NB4 (cell line): ENCODE results near the gene IL18BP.

ENCODE experiments used
- DNase-seq: peaks from one replicate; pipeline ENCODE4 v3.0.0; 2010; ENCODE audit warnings: low read depth
- H3K4me3 ChIP-seq: one replicate; pipeline ENCODE4 v1.5.1; 2011; ENCODE audit warnings: mild to moderate bottlenecking, low read depth, low read length, moderate library complexity
- CTCF ChIP-seq: IDR thresholded peaks from one replicate; pipeline ENCODE4 v1.5.1; 2012; ENCODE audit warnings: low read depth, low read length
- MAX ChIP-seq: IDR thresholded peaks from 2 replicates; pipeline ENCODE4 v1.6.1; 2011; ENCODE audit warnings: low read depth, low read length
- MYC ChIP-seq: IDR thresholded peaks from 2 replicates; pipeline ENCODE4 v1.6.1; 2011; ENCODE audit warnings: low read depth, low read length
- POLR2A ChIP-seq: IDR thresholded peaks from 2 replicates; pipeline ENCODE4 v1.6.1; 2011; ENCODE audit warnings: mild to moderate bottlenecking; ENCODE audit not compliant: insufficient read length; ENCODE audit errors: extremely low read depth

IL18BP gene

GRCh38 chr11:71977743-71978418, 20.8 kb upstream of the IL18BP start:
- peak; percentile 78 for DNase-seq
- TF ChIP-seq CTCF (peak; percentile 73), MAX (peak; percentile 65), MYC (peak; percentile 63), POLR2A (no peak)
- H3K4me3 ChIP-seq = no peak overlapping the region

GRCh38 chr11:71979094-71979493, 19.6 kb upstream of the IL18BP start:
- no peak for DNase-seq
- no peak for TF ChIP-seq MAX
- TF ChIP-seq MYC = no peak
- no peak for TF ChIP-seq CTCF
- TF ChIP-seq POLR2A = no peak
- no peak overlapping the region for H3K4me3 ChIP-seq

GRCh38 chr11:71979602-71980001, 19.1 kb upstream of the IL18BP start:
- no peak overlapping the region for H3K4me3 ChIP-seq
- DNase-seq = no peak
- no peak for TF ChIP-seq CTCF
- TF ChIP-seq POLR2A = no peak
- TF ChIP-seq MYC = no peak
- TF ChIP-seq MAX = no peak

GRCh38 chr11:71986131-71986530, 12.6 kb upstream of the IL18BP start:
- peak; percentile 25 for DNase-seq
- no peak overlapping the region for H3K4me3 ChIP-seq
- TF ChIP-seq MYC (no peak), POLR2A (no peak), CTCF (no peak), MAX (no peak)

GRCh38 chr11:71987521-71987920, 11.2 kb upstream of the IL18BP start:
- DNase-seq = no peak
- TF ChIP-seq MYC (no peak), CTCF (no peak), MAX (no peak), POLR2A (no peak)
- H3K4me3 ChIP-seq = no peak overlapping the region
